Measurements from ENCODE around the gene AMT.
A peak's percentile ranks its signal among the peaks of the same experiment; 100 is the strongest.

AMT gene

DNA sequence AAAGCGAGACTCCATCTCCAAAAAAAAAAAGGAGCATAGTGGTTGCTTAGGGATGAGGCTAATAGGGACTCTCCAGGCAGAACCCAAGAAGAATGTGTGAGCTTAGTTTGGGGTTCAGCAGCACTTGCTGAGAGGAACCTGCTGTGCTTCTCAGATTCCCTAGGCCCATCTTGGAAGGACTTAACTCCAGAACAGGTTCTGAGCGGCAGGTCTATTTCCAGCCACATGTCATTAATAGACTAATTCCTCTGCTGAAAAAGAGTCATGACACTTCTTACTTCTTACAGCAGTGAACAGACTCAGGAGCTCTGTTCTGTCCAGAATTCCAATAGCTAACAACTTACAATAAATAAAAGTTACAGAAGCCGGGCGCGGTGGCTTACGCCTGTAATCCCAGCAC is 33.0 kb downstream of the AMT start:
- Mint-ChIP-seq H3K4me1 (peaks cover 27 to 62% of the 10 kb centered on the region in 2 donors), H3K27ac (no peak overlapping the region), H3K4me3 (no peak overlapping the region), H3K9me3 (no peaks in the 10 kb centered on the region), H3K27me3 (no peaks in the 10 kb centered on the region), H3K36me3 (peaks cover 7 to 35% of the 10 kb centered on the region in 2 donors)
- DNase-seq (no peak), ATAC-seq (replicated peaks) (no peak)

DNA sequence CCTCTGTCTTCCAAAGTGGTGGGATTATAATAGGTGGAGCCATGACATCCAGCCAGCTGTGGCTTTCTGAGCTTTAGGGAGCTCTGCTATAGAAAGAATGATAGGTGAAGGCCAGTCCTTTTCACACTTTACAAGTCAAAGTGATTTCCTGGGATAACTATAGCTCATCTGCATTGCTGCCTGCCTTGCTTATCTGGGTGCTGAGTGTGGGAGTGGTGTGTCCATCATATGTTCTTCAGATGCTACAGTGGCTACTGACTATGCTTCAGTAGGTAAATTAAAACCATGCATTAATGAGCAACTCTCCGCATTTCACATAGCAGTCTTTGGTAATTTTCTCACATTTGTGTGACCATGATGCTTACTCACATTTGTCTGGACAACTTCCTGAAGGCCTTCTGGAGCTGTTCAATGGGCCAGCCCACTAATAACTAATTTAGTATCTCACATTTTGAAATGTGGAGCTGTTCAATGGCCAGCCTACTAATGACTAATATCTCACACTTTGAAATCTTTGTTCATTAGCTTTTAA is 33.9 kb downstream of the AMT start:
- peaks cover 31 to 61% of the 10 kb centered on the region in 2 donors for H3K4me1 Mint-ChIP-seq
- H3K27ac Mint-ChIP-seq: peak overlapping the region; percentile 9
- DNase-seq: no peak
- no peaks in the 10 kb centered on the region for H3K27me3 Mint-ChIP-seq
- no peaks in the 10 kb centered on the region for H3K9me3 Mint-ChIP-seq
- H3K4me3 Mint-ChIP-seq: no peak overlapping the region
- no peak for ATAC-seq (replicated peaks)
- H3K36me3 Mint-ChIP-seq: peaks cover 6 to 34% of the 10 kb centered on the region in 2 donors

DNA sequence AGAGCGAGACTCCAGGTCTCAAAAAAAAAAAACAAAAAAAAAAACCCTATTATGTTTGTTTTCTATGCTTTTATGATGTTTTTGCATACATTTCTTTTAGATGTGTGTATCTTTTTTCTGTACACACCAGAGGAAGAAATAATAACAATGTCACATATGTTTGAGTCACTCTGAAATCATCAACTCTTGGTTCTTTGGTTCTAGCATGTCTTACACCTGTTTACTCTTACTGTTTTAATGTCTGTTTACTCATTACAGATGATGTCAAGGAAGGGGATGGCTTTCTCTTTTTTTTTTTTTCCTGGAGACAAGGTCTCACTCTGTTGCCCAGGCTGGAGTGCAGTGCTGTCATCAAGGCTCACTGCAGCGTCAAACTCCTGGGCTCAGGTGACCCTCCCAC is 34.6 kb downstream of the AMT start:
- ATAC-seq (replicated peaks): no peak
- Mint-ChIP-seq H3K4me1 (peaks cover 29 to 61% of the 10 kb centered on the region in 2 donors), H3K27ac (peak overlapping the region; percentile 31), H3K4me3 (no peak overlapping the region), H3K27me3 (no peaks in the 10 kb centered on the region), H3K36me3 (peaks cover 4 to 30% of the 10 kb centered on the region in 2 donors), H3K9me3 (no peaks in the 10 kb centered on the region)
- DNase-seq: no peak

DNA sequence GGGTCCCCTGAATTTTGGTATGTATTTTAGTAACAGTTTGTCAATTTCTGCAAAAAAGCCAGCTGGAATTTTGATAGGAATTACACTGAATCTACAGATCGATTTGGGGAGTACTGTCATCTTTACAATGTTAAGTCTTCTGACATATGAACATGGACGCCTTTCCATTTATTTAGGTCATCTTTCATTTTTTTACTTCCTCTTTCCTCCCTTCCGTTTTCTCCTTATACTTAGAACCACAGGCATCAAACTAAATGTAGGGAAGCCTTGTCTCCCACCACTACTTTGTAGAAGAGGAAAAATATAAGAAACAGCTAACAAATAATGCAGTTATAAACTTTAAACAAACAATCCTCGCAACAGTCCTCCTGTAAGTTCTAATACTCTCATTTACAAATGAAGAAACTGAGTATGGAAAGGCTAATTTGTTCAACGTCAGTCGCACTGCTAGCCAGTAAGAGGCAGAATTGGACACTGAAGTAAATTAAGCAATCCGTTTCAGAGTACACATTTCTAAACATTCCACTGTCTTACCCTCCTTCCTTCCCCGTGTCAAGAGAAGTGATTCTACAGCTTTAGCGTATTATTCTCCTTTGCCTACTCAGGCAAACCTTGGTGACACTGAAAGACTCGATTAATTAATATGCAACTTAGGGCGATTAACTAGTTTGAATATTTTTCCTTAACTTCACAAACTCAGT is 36.1 kb downstream of the AMT start:
- peak; percentile 69 to 71 for ATAC-seq (replicated peaks)

DNA sequence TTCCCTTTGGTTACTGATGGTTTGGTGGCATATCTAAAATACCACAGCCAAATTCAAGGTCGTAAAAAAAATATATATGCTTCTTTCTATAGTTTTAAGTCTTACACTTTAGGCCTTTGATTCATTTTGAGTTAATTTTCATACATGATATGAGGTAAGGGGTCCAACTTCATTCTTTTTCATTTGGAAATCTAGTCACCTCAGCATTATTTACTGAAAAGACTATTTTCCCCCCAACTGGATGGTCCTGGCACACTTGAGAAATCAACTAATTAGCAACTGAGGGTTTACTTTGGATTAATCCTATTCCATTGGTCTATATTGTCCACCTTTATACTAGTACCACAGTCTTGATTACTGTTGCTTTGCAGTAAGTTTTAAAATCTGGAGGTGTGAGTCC is 36.7 kb downstream of the AMT start:
- peaks cover 29 to 61% of the 10 kb centered on the region in 2 donors for H3K4me1 Mint-ChIP-seq
- peak overlapping the region; percentile 94 for H3K27ac Mint-ChIP-seq
- no peak for DNase-seq
- ATAC-seq (replicated peaks): no peak
- H3K36me3 Mint-ChIP-seq: peaks cover 4 to 28% of the 10 kb centered on the region in 2 donors
- no peaks in the 10 kb centered on the region for H3K27me3 Mint-ChIP-seq
- H3K4me3 Mint-ChIP-seq: peak overlapping the region; percentile 69 to 78
- no peaks in the 10 kb centered on the region for H3K9me3 Mint-ChIP-seq

More for the DNA sequence above, 36.1 kb downstream of the AMT start:
- no peak for DNase-seq
- Mint-ChIP-seq H3K36me3 (peaks cover 4 to 28% of the 10 kb centered on the region in 2 donors), H3K27me3 (no peaks in the 10 kb centered on the region), H3K4me3 (peak overlapping the region; percentile 69 to 78), H3K9me3 (no peaks in the 10 kb centered on the region), H3K4me1 (peaks cover 29 to 61% of the 10 kb centered on the region in 2 donors), H3K27ac (peak overlapping the region; percentile 94)

DNA sequence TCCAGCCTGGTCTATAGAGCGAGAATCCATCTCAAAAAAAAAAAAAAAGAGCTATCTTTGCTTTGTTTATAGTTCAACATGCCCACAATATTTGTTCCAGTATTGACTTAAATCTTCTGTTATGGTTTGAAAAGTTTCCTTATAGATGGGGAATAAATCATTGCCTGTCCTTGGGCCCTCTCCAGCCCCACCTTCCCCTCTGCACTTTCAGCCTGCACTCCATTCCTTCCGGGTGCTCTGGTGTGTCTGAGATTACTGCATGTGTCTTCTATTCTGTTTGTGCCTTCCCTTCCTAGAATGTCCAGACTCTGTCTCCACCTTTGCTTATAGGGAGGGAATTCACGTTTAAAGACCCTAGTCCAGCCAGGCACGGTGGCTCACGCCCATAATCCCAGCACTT is 38.9 kb downstream of the AMT start:
- H3K36me3 Mint-ChIP-seq: peaks cover 11 to 38% of the 10 kb centered on the region in 2 donors
- peaks cover 0 to 2% of the 10 kb centered on the region in 2 donors for H3K9me3 Mint-ChIP-seq
- H3K27me3 Mint-ChIP-seq: no peaks in the 10 kb centered on the region
- DNase-seq: no peak
- ATAC-seq (replicated peaks): no peak
- peaks cover 29 to 62% of the 10 kb centered on the region in 2 donors for H3K4me1 Mint-ChIP-seq
- peak overlapping the region; percentile 1 for H3K27ac Mint-ChIP-seq
- H3K4me3 Mint-ChIP-seq: peak overlapping the region in 1 of 2 donors; percentile 22

DNA sequence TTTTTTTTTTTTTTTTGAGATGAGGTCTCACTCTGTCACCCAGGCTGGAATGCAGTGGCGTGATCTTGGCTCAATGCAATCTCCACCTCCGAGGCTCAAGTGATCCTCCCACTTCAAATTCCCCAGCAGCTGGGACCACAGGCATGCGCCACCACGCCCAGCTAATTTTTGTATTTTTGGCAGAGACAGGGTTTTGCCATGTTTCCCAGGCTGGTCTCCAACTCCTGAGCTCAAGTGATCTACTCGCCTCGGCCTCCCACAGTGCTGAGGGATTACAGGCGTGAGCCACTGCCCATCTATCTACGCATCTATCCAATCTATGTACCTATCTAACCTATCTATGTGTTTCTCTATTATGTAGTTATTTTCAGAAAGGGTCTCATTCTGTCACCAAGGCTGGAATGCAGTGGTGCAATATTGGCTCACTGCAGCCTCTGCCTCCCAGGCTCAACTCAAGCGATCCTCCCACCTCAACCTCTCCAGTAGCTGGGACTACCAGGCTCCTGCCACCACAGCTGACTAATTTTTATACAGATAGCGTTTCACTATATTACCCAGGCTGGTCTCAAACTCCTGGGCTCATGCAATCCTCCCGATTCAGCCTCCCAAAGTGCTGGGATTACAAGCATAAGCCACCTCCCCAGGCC is 43.9 kb downstream of the AMT start:
- peak overlapping the region in 1 of 2 donors; percentile 9 for H3K4me3 Mint-ChIP-seq

DNA sequence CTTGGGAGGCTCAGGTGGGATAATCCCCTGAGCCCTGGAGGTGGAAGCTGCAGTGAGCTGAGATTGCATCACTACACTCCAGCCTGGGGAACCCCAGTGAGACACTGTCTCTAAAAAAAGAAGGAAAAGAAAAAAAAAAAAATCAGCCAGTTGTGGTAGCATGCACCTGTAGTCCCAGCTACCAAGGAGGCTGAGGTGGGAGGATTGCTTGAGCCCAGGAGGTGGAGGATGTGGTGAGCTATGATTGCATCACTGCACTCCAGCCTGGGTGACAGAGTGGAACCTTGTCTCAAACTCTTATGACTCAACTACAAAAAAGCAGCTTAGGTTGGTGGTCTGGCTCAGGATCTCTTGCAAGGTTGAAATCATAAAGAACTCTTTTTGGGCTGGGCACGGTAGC is 44.8 kb downstream of the AMT start:
- peaks cover 41 to 48% of the 10 kb centered on the region in 2 donors for H3K36me3 Mint-ChIP-seq
- H3K9me3 Mint-ChIP-seq: peaks cover 4 to 5% of the 10 kb centered on the region in 2 donors
- H3K27ac Mint-ChIP-seq: peak overlapping the region; percentile 85
- H3K4me1 Mint-ChIP-seq: peaks cover 23 to 57% of the 10 kb centered on the region in 2 donors
- peak overlapping the region; percentile 46 to 63 for H3K4me3 Mint-ChIP-seq
- DNase-seq (peak; percentile 41), ATAC-seq (replicated peaks) (peak; percentile 85 to 93)
- no peaks in the 10 kb centered on the region for H3K27me3 Mint-ChIP-seq

More for the DNA sequence above, 43.9 kb downstream of the AMT start:
- Mint-ChIP-seq H3K27me3 (no peaks in the 10 kb centered on the region), H3K36me3 (peaks cover 34 to 42% of the 10 kb centered on the region in 2 donors), H3K4me1 (peaks cover 21 to 57% of the 10 kb centered on the region in 2 donors), H3K9me3 (peaks cover 4 to 5% of the 10 kb centered on the region in 2 donors), H3K27ac (peak overlapping the region; percentile 91)
- no peak for ATAC-seq (replicated peaks)
- no peak for DNase-seq

DNA sequence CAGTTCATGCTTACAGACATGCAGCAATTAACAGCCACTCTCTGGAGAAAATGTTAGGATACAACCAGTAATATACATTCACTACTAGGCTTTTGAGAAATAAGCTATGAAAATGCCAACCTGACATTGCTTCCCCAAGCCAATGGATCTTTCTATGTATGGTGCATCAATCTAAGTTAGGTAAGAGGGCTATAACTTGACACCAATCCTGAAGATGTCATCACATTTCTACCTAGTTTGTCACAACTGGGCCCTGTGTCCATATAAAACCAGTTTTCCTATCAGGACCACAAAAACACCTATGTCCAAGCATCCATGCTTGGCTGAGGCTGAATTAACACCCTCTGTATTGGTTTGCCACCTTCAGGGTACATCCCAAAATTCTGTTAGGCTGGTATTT is 50.3 kb downstream of the AMT start:
- H3K9me3 Mint-ChIP-seq: peaks cover under 1 to 1% of the 10 kb centered on the region in 2 donors
- H3K4me1 Mint-ChIP-seq: peaks cover 15 to 46% of the 10 kb centered on the region in 2 donors
- H3K27me3 Mint-ChIP-seq: no peaks in the 10 kb centered on the region
- H3K36me3 Mint-ChIP-seq: peaks cover 39 to 47% of the 10 kb centered on the region in 2 donors
- H3K27ac Mint-ChIP-seq: peak overlapping the region; percentile 56
- DNase-seq (no peak), ATAC-seq (replicated peaks) (no peak)
- H3K4me3 Mint-ChIP-seq: no peak overlapping the region

DNA sequence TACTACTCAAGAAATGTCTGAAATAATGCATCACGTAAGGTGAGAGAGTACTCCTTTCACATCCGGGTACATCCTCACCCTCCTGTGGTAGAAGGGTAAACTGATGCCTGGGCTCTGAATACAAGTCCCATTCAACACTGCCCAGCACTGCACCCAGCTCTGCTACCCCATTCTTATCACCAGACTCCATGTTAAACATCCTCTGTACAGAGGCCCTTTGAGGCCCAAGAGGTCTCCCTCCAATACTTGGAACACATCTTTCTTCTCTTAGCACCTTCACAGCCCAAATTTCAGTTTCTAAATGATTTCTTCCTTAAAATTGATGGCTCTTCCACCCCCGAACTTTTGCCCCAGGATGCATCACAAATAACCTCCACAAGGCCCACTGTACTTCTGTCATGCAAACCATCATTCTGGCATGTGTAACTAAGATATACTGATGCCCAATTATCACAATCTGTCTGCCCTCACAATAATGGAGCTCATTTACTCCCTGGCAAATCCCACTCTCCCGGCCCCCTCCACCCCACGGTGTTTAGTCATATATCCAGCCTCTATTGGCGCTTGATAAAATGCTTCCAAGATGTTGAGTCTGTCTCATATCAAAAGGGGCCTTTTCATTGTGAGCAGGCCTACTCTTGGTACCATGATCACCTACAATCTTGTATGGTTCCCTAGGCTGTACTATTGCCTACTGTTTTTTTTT is 51.5 kb downstream of the AMT start:
- H3K36me3 Mint-ChIP-seq: peaks cover 43 to 53% of the 10 kb centered on the region in 2 donors
- H3K9me3 Mint-ChIP-seq: no peaks in the 10 kb centered on the region
- peaks cover 15 to 44% of the 10 kb centered on the region in 2 donors for H3K4me1 Mint-ChIP-seq
- H3K27ac Mint-ChIP-seq: peak overlapping the region; percentile 27
- ATAC-seq (replicated peaks): no peak
- DNase-seq: no peak
- H3K27me3 Mint-ChIP-seq: no peaks in the 10 kb centered on the region
- H3K4me3 Mint-ChIP-seq: no peak overlapping the region
